A549 (cell line): ENCODE results near the gene DCTN3. TPM values are rescaled to one million over a fixed set of nuclear protein-coding genes. Genes with fewer than 3 reads are reported as not detected.

Source experiments
- ATAC-seq, 2 experiments: fragments of 200-7000 bp in 1 of 2; fragments of >200 bp in 1 of 2; cut with Nextera tagmentation in 1 of 2; cut with Tn5 transposase in 1 of 2; 3 replicates each; pipeline versions ENCODE4 v1.8.0 to v1.9.1; 2018 to 2020; ENCODE audit warnings: mild to moderate bottlenecking in 1 of 2, moderate library complexity in 1 of 2
- CTCF ChIA-PET: fragments of 300-600 bp; sonication (Branson Sonifier 250); formaldehyde crosslinking; extraction: SDS; loops from one replicate; lab custom pipeline; 2021; ENCODE audit warnings: antibody characterized with exemption, inconsistent platforms; lab: Yijun Ruan, JAX
- POLR2A ChIA-PET: fragments of 350-600 bp; formaldehyde crosslinking; extraction: SDS; loops from one replicate; lab custom pipeline; 2021; ENCODE audit warnings: antibody characterized with exemption, inconsistent platforms; lab: Yijun Ruan, JAX
- DNase-seq, 2 experiments: peaks; one replicate each; pipeline versions ENCODE4 v3.0.0 to v3.0.0-alpha.2; 2011 to 2016; ENCODE audit warnings: low read depth in 1 of 2, low spot score in 1 of 2
- FAIRE-seq: peaks from 2 replicates; lab custom pipeline; 2011; peaks lifted over from hg19 to GRCh38; lab: Jason Lieb, UNC
- H3K27ac ChIP-seq, 2 experiments: fragments of >200 bp; sonication (Bioruptor Twin); formaldehyde crosslinking; 3 replicates each; pipeline ENCODE4 v1.5.1; 2016 to 2017
- H3K4me1 ChIP-seq: fragments of >200 bp; sonication (Bioruptor Twin); formaldehyde crosslinking; 3 replicates; pipeline ENCODE4 v1.6.1; 2016
- H3K4me2 ChIP-seq: fragments of >200 bp; sonication (Bioruptor Twin); formaldehyde crosslinking; 3 replicates; pipeline ENCODE4 v1.6.1; 2016
- H3K4me3 ChIP-seq: fragments of >200 bp; sonication (Bioruptor Twin); formaldehyde crosslinking; 3 replicates; pipeline ENCODE4 v1.5.1; 2016
- H3K9me3 ChIP-seq: fragments of >200 bp; sonication (Bioruptor Twin); formaldehyde crosslinking; 3 replicates; pipeline ENCODE4 v1.6.1; 2016
- BCL3 ChIP-seq: fragments of >200 bp; sonication (Bioruptor Twin); formaldehyde crosslinking; IDR thresholded peaks from 3 replicates; pipeline ENCODE4 v1.6.1; 2016
- CTCF ChIP-seq: fragments of >200 bp; sonication (Bioruptor Twin); formaldehyde crosslinking; IDR thresholded peaks from 3 replicates; pipeline ENCODE4 v1.5.1; 2016
- EP300 ChIP-seq, 2 experiments: fragments of >200 bp; sonication (Bioruptor Twin); formaldehyde crosslinking; IDR thresholded peaks; 2 replicates in 1 of 2; 3 replicates in 1 of 2; pipeline ENCODE4 v1.6.1; 2016 to 2017
- ESRRA ChIP-seq: fragments of 150-350 bp; IDR thresholded peaks from 2 replicates; pipeline ENCODE4 v1.6.1; 2014; ENCODE audit warnings: mild to moderate bottlenecking, low read length, borderline replicate concordance
- GATA3 ChIP-seq: IDR thresholded peaks from 2 replicates; pipeline ENCODE4 v1.6.1; 2012; ENCODE audit warnings: borderline replicate concordance
- JUNB ChIP-seq: fragments of >200 bp; sonication (Bioruptor Twin); formaldehyde crosslinking; IDR thresholded peaks from 2 replicates; pipeline ENCODE4 v1.6.1; 2016
- MAFK ChIP-seq: fragments of 450-650 bp; IDR thresholded peaks from 2 replicates; pipeline ENCODE4 v1.6.1; 2014; ENCODE audit not compliant: partially characterized antibody
- RAD21 ChIP-seq, 2 experiments: fragments of >200 bp in 1 of 2; sonication (Bioruptor Twin) in 1 of 2; formaldehyde crosslinking in 1 of 2; IDR thresholded peaks in 1 of 2; conservative IDR thresholded peaks in 1 of 2; 2 replicates in 1 of 2; 3 replicates in 1 of 2; pipeline ENCODE4 v1.6.1; 2012 to 2018; ENCODE audit warnings: inconsistent platforms in 1 of 2
- RNF2 ChIP-seq: fragments of 200-600 bp; sonication (generic); IDR thresholded peaks from 2 replicates; pipeline ENCODE4 v1.6.1; 2016; ENCODE audit warnings: low read depth, mild to moderate bottlenecking, antibody characterized with exemption, moderate library complexity, borderline replicate concordance
- SMC3 ChIP-seq: fragments of >200 bp; sonication (Bioruptor Twin); formaldehyde crosslinking; IDR thresholded peaks from 3 replicates; pipeline ENCODE4 v1.6.1; 2018; ENCODE audit warnings: inconsistent platforms
- WGBS: methylation state at CpG from one replicate; pipeline ENCODE4 v1.1.6; 2017; ENCODE audit errors: missing lambda C conversion rate; 5-methylcytosine and 5-hydroxymethylcytosine counted together
- polyA plus RNA-seq, 4 experiments: library from polyadenylated mRNA; depleted of rRNA in 3 of 4; stranded (reverse); fragments of >200 nt; fragmentation: RNase III in 1 of 4; extraction: RNeasy Plus Mini Kit Qiagen cat#74134 plus additional on column Dnase treatment in 1 of 4; gene quantifications; 2 replicates in 3 of 4; 3 replicates in 1 of 4; pipeline ENCODE4 v1.2.3, GENCODE V29; 2011 to 2017
- TF ChIP-seq, protein P1 (sequence below): IDR thresholded peaks from 2 replicates; pipeline ENCODE4 v1.6.1; 2012
- TF ChIP-seq, protein P2 (sequence below): fragments of 250-450 bp; sonication (Bioruptor Pico); IDR thresholded peaks from 2 replicates; pipeline ENCODE4 v1.5.0; 2020; ENCODE audit warnings: low read depth, mild to moderate bottlenecking, moderate library complexity
- TF ChIP-seq, protein P3 (sequence below): fragments of 200-600 bp; sonication (generic); IDR thresholded peaks from 2 replicates; pipeline ENCODE4 v1.6.1; 2016; ENCODE audit warnings: antibody characterized with exemption, mild to moderate bottlenecking, moderate library complexity

Gene DCTN3
- polyA plus RNA-seq, 2 of the 4 experiments (the other 2 are of a cell fraction), result 74.3 to 92.9 TPM

DNA sequence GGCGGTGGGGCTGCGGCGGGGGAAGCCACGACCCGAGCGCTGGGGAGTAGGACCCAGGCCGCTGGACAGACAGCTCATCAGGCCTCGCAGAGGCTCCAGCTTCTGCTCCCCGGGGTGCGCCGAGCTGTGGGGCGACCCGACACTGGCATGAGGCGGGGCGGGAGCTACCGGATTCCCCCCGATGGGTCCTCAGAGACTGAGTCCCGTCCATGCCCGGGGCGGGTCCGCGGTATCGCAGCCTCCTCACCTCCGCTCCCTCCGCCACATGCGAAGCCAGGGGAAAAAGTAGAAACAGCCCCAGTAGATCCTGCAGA, 44.7 kb upstream of the DCTN3 start:
- FAIRE-seq (no peak), DNase-seq (no peak), ATAC-seq (peak in 1 of 2 experiments; percentile 43; a peak in 3 of 6 replicates)
- peaks cover 8% of the 10 kb centered on the region for H3K4me1 ChIP-seq
- peak overlapping the region; percentile 70 to 97 for H3K27ac ChIP-seq
- H3K9me3 ChIP-seq, result 0 out of 3 replicates have a peak, but pooled peaks cover 3% of the 10 kb centered on the region
- ChIA-PET CTCF (interaction anchor here (0.5 to 12.1 kb wide), 15 partner anchors 8 to 1007 kb away, joined by 3 to 288 read pairs (median 3); partner anchors contain the start of genes GALT, IL11RA and SIGMAR1), POLR2A (interaction anchor here (0.6 to 1.3 kb wide), 6 partner anchors 13 to 1379 kb away, joined by 3 to 6 read pairs (median 5); partner anchors contain the start of genes GALT and IL11RA)
- TF ChIP-seq EP300 (IDR thresholded peaks at IDR 0.05) (no peak), BCL3 (no peak), JUNB (no peak)
- TF ChIP-seq, protein P1, sequence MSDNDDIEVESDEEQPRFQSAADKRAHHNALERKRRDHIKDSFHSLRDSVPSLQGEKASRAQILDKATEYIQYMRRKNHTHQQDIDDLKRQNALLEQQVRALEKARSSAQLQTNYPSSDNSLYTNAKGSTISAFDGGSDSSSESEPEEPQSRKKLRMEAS, result peak; percentile 43
- peak overlapping the region; percentile 93 for H3K4me3 ChIP-seq
- WGBS, result 17% methylated on average over 12 of the region's 26 CpGs
- peak overlapping the region; percentile 96 for H3K4me2 ChIP-seq

DNA sequence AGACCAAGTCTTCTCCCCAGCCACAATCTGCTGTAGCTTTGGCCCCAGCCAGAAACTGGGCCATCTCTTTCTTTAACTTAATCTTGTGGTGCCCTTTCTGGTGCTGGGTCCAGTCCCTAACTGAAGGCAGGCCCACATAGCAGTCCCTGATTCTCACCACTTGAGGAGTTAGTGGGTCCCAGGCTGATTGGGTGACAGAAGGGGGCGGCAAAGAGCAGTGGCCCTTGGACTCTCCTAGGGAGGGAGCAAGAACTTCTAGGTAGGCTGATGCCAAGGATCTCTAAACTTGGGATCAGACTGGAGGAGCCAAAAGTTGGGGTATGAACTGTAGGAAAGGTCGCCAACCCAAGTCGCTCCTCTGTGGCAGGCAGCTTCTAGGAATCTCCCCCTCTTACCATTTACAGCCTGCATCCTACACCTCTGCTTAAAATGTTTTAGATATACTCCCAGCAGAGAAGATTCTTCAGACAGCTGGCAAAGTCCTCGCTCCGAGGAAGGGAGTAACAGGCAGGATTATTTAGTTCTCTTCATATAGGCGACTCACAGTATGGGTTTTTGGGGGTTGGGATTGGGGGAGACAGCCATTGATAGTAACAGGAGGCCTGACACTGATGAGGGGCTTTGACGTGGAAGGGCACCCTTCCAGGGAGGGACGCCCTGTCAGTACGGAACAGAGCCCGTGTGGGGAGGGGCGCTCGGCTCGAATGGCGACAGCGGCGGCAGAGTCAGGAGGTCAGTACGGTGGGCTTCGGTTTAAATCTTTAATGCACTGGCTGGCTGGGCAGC, 44.2 kb upstream of the DCTN3 start:
- POLR2A ChIA-PET, result interaction anchor here (0.6 to 1.3 kb wide), 4 partner anchors 13 to 38 kb away, joined by 3 to 6 read pairs (median 6); partner anchors contain the start of genes GALT and IL11RA
- CTCF ChIA-PET, result interaction anchor here (0.5 to 12.1 kb wide), 19 partner anchors 8 to 1008 kb away, joined by 3 to 288 read pairs (median 3); partner anchors contain the start of genes GALT, IL11RA and SIGMAR1
- 22% methylated on average over 18 of the region's 18 CpGs for WGBS
- FAIRE-seq (no peak), ATAC-seq (peak; percentile 65 to 87)
- Histone ChIP-seq H3K4me1 (peaks cover 8% of the 10 kb centered on the region), H3K4me2 (peak overlapping the region; percentile 96)
- TF ChIP-seq GATA3 (no peak), SMC3 (peak; percentile 47; the same call in 2 of the 3 replicates), JUNB (no peak), CTCF (peak; percentile 85), RNF2 (no peak), RAD21 (conservative IDR thresholded peaks at IDR 0.05 in 1 of 2, IDR thresholded peaks at IDR 0.05 in 1 of 2) (peak; percentile 30 to 49; a peak in 3 of 5 replicates), MAFK (no peak)
- TF ChIP-seq, protein P2, sequence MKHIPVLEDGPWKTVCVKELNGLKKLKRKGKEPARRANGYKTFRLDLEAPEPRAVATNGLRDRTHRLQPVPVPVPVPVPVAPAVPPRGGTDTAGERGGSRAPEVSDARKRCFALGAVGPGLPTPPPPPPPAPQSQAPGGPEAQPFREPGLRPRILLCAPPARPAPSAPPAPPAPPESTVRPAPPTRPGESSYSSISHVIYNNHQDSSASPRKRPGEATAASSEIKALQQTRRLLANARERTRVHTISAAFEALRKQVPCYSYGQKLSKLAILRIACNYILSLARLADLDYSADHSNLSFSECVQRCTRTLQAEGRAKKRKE (CRISPR knock-in tag), result no peak
- TF ChIP-seq, all 56 proteins: peak for 3
- peak; percentile 89 to 94 for DNase-seq
- H3K27ac ChIP-seq, result peak overlapping the region; percentile 70 to 97
- H3K9me3 ChIP-seq, result no peaks in the 10 kb centered on the region
- peak overlapping the region; percentile 93 for H3K4me3 ChIP-seq

DNA sequence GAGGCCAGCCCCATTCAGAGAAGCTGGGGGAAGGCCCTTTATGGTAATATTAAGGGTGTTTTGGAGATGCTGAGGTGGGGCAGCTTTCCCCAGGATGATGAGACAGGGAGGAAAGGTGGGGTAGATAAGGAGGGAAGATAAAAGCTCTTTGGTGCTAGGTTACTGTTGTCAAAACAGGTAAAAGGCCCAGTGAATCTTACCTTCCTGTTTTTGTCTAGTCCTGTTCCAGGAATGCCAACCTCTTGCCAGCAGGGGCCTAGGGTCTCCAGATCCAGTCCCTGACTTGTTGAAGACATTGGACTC, 43.0 kb upstream of the DCTN3 start:
- TF ChIP-seq RNF2 (no peak), ESRRA (no peak)
- TF ChIP-seq, protein P3, sequence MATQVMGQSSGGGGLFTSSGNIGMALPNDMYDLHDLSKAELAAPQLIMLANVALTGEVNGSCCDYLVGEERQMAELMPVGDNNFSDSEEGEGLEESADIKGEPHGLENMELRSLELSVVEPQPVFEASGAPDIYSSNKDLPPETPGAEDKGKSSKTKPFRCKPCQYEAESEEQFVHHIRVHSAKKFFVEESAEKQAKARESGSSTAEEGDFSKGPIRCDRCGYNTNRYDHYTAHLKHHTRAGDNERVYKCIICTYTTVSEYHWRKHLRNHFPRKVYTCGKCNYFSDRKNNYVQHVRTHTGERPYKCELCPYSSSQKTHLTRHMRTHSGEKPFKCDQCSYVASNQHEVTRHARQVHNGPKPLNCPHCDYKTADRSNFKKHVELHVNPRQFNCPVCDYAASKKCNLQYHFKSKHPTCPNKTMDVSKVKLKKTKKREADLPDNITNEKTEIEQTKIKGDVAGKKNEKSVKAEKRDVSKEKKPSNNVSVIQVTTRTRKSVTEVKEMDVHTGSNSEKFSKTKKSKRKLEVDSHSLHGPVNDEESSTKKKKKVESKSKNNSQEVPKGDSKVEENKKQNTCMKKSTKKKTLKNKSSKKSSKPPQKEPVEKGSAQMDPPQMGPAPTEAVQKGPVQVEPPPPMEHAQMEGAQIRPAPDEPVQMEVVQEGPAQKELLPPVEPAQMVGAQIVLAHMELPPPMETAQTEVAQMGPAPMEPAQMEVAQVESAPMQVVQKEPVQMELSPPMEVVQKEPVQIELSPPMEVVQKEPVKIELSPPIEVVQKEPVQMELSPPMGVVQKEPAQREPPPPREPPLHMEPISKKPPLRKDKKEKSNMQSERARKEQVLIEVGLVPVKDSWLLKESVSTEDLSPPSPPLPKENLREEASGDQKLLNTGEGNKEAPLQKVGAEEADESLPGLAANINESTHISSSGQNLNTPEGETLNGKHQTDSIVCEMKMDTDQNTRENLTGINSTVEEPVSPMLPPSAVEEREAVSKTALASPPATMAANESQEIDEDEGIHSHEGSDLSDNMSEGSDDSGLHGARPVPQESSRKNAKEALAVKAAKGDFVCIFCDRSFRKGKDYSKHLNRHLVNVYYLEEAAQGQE, result no peak
- no peak overlapping the region for H3K4me3 ChIP-seq
- ATAC-seq (no peak), FAIRE-seq (no peak), DNase-seq (no peak)
- H3K27ac ChIP-seq, result no peak overlapping the region
- no peak overlapping the region for H3K4me2 ChIP-seq
- ChIA-PET CTCF (interaction anchor here (1.0 to 12.1 kb wide), 7 partner anchors 10 to 119 kb away, joined by 3 to 288 read pairs (median 4); partner anchors contain the start of genes GALT, IL11RA and SIGMAR1), POLR2A (no interaction called here)
- H3K9me3 ChIP-seq, result no peaks in the 10 kb centered on the region
- H3K4me1 ChIP-seq, result peaks cover 8% of the 10 kb centered on the region
